ENCODE data around the gene RAF1. TPM values are rescaled to one million over a fixed set of nuclear protein-coding genes. Genes with fewer than 3 reads are reported as not detected.
A peak's percentile ranks its signal among the peaks of the same experiment; 100 is the strongest.

RAF1 gene
- total and polyA plus RNA-seq, 4 donors, result 41.4 to 182 (median 80.5) TPM

DNA sequence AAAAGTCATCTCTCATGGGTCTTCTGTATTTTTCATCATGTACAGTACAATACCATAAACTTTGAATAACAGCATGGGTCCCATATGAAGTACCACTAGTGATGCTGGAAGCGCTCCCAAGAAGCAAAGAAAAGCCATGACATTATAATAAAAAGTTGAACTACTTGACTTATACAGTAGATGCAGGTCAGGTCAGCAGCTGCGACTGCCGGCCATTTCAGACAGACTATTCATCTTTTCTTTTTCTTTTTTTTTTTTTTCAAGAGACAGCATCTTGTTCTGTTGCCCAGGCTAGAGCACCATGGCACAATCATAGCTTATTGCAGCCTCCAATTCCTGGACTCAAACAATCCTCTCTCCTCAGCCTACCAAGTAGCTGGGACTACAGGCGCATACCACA is 10.2 kb downstream of the RAF1 start:
- Histone ChIP-seq H3K9ac (ENCODE audit: insufficient read depth in 1 of 2, low read length in 2 of 2) (no peak overlapping the region), H3K36me3 (ENCODE audit: control insufficient read depth in 4 of 4, insufficient read depth in 4 of 4, low read length in 4 of 4) (peaks cover 0 to 1% (median 0%) of the 10 kb centered on the region in 4 donors), H3K27me3 (ENCODE audit: control insufficient read depth in 3 of 3, insufficient read depth in 3 of 3, low read length in 2 of 3) (no peaks in the 10 kb centered on the region), H3K4me1 (ENCODE audit: control insufficient read depth in 5 of 5, insufficient read depth in 5 of 5, low read length in 5 of 5) (peaks cover 0 to 20% (median 6%) of the 10 kb centered on the region in 5 donors), H3K27ac (ENCODE audit: low read depth in 1 of 2, low read length in 1 of 2) (no peak overlapping the region), H3K4me3 (no peak overlapping the region), H3K9me3 (ENCODE audit: control insufficient read depth in 4 of 4, insufficient read depth in 3 of 4, low read length in 3 of 4) (no peaks in the 10 kb centered on the region)
- ATAC-seq (ENCODE audit: insufficient read depth, low FRiP score), result no peak
- 81 to 82% methylated on average over 4 of the region's 4 CpGs for WGBS, 2 donors
- no peak for DNase-seq
- TF ChIP-seq, protein P1, sequence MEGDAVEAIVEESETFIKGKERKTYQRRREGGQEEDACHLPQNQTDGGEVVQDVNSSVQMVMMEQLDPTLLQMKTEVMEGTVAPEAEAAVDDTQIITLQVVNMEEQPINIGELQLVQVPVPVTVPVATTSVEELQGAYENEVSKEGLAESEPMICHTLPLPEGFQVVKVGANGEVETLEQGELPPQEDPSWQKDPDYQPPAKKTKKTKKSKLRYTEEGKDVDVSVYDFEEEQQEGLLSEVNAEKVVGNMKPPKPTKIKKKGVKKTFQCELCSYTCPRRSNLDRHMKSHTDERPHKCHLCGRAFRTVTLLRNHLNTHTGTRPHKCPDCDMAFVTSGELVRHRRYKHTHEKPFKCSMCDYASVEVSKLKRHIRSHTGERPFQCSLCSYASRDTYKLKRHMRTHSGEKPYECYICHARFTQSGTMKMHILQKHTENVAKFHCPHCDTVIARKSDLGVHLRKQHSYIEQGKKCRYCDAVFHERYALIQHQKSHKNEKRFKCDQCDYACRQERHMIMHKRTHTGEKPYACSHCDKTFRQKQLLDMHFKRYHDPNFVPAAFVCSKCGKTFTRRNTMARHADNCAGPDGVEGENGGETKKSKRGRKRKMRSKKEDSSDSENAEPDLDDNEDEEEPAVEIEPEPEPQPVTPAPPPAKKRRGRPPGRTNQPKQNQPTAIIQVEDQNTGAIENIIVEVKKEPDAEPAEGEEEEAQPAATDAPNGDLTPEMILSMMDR (IDR thresholded peaks at IDR 0.05; ENCODE audit: control extremely low read depth, extremely low read depth), result no peak

DNA sequence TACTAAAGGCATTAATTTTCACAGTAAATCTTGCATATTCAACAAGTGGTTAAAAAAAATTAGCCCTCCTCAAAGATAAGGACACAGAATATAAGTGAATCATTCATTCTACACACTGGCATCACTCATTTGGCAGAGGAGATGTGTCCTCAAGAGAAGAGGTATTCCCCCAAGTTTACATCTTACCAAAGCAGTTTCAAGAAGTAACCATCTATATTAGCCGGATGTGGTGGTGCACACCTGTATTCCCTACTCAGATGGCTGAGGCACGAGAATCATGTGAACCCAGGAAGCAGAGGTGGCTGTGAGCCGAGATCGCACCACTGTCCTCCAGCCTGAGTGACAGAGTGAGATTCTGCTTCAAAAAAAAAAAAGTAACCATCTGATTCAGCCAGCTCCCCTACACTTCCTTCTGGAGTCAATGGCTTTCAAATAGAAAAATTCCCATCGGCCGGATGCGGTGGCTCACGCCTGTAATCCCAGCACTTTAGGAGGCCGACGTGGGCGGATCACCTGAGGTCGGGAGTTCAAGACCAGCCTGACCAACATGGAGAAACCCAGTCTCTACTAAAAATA is 15.4 kb downstream of the RAF1 start:
- TF ChIP-seq, protein P1 (IDR thresholded peaks at IDR 0.05; ENCODE audit: control extremely low read depth, extremely low read depth), result no peak
- Histone ChIP-seq H3K4me1 (ENCODE audit: control insufficient read depth in 5 of 5, insufficient read depth in 5 of 5, low read length in 5 of 5) (peaks cover 0 to 16% (median 8%) of the 10 kb centered on the region in 5 donors), H3K9ac (ENCODE audit: insufficient read depth in 1 of 2, low read length in 2 of 2) (no peak overlapping the region), H3K4me3 (no peak overlapping the region), H3K27me3 (ENCODE audit: control insufficient read depth in 3 of 3, insufficient read depth in 3 of 3, low read length in 2 of 3) (no peaks in the 10 kb centered on the region), H3K27ac (ENCODE audit: low read depth in 1 of 2, low read length in 1 of 2) (peak overlapping the region in 1 of 2 donors; percentile 39), H3K36me3 (ENCODE audit: control insufficient read depth in 4 of 4, insufficient read depth in 4 of 4, low read length in 4 of 4) (peaks cover 0 to 1% (median 0%) of the 10 kb centered on the region in 4 donors), H3K9me3 (ENCODE audit: control insufficient read depth in 4 of 4, insufficient read depth in 3 of 4, low read length in 3 of 4) (no peaks in the 10 kb centered on the region)
- no peak for DNase-seq
- no peak for ATAC-seq (ENCODE audit: insufficient read depth, low FRiP score)
- 84 to 88% methylated on average over 12 of the region's 12 CpGs for WGBS, 2 donors

DNA sequence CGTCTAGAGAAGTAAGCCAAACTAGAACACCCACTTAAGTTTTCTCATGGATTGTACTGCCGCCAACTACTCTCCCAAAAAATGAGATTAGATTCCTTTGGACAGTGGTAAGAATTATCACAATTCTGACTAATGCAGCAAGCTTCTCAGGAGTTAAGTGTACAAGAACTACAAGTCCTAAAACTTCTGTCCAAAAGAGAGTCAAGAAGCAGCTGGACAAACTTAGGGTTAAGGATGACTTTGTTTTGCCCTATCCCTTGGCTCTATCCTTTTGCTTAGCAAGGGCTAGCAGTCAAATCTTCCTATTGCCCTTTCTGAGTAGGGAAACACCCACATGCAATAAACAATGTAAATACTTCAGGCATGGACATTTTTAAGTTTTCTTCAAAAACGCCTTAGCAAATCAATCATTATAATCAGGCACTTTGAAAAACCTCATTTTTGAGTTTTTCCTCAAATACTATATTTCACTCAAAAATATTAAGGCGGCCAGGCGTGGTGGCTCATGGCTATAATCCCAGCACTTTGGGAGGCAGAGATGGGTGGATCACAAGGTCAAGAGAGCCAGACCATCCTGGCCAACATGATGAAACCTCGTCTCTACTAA is 19.5 kb downstream of the RAF1 start:
- DNase-seq (no peak), ATAC-seq (ENCODE audit: insufficient read depth, low FRiP score) (peak; percentile 45)
- peaks cover 3 to 20% (median 10%) of the 10 kb centered on the region in 5 donors for H3K4me1 ChIP-seq (ENCODE audit: control insufficient read depth in 5 of 5, insufficient read depth in 5 of 5, low read length in 5 of 5)
- H3K4me3 ChIP-seq, result no peak overlapping the region
- peak overlapping the region in 1 of 2 donors; percentile 74 for H3K27ac ChIP-seq (ENCODE audit: low read depth in 1 of 2, low read length in 1 of 2)
- peaks cover 0 to 1% (median 0%) of the 10 kb centered on the region in 4 donors for H3K36me3 ChIP-seq (ENCODE audit: control insufficient read depth in 4 of 4, insufficient read depth in 4 of 4, low read length in 4 of 4)
- H3K27me3 ChIP-seq (ENCODE audit: control insufficient read depth in 3 of 3, insufficient read depth in 3 of 3, low read length in 2 of 3), result no peaks in the 10 kb centered on the region
- H3K9me3 ChIP-seq (ENCODE audit: control insufficient read depth in 4 of 4, insufficient read depth in 3 of 4, low read length in 3 of 4), result no peaks in the 10 kb centered on the region
- H3K9ac ChIP-seq (ENCODE audit: insufficient read depth in 1 of 2, low read length in 2 of 2), result no peak overlapping the region
- 62 to 81% methylated on average over 6 of the region's 6 CpGs for WGBS, 2 donors
- TF ChIP-seq, protein P1 (IDR thresholded peaks at IDR 0.05; ENCODE audit: control extremely low read depth, extremely low read depth), result no peak
